HG03066 (cell line): ENCODE results near the gene MGLL.
A peak's percentile ranks its signal among the peaks of the same experiment; 100 is the strongest.

Experiments
- ATAC-seq: cut with Tn5 transposase; IDR thresholded peaks from one replicate; pipeline ENCODE4 v1.9.1; 2021; ENCODE audit warnings: low read depth; ENCODE audit not compliant: unreplicated experiment

MGLL gene

DNA sequence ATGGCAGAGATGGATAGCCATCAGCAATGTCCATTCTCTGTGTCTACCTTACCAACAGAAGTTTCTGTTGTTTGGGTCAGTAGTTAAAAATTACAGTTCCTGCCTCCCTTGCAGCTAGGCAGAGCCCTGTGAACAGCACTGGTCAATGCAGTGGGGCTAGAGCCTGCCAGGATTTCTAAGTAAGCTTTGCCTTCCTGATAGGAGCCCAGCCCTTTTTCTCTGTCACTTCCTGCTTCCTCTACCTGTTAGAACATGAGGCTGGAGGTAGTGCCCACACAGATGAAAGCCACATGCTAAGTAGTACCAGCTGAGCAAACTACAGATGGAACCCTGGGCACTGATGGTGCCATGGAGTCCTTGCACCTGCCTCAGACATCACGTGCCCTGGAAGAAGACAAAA, 45.0 kb downstream of the MGLL start:
- no peak for ATAC-seq

GRCh38 chr3:127776347-127776746, 46.0 kb downstream of the MGLL start:
- ATAC-seq = no peak

DNA sequence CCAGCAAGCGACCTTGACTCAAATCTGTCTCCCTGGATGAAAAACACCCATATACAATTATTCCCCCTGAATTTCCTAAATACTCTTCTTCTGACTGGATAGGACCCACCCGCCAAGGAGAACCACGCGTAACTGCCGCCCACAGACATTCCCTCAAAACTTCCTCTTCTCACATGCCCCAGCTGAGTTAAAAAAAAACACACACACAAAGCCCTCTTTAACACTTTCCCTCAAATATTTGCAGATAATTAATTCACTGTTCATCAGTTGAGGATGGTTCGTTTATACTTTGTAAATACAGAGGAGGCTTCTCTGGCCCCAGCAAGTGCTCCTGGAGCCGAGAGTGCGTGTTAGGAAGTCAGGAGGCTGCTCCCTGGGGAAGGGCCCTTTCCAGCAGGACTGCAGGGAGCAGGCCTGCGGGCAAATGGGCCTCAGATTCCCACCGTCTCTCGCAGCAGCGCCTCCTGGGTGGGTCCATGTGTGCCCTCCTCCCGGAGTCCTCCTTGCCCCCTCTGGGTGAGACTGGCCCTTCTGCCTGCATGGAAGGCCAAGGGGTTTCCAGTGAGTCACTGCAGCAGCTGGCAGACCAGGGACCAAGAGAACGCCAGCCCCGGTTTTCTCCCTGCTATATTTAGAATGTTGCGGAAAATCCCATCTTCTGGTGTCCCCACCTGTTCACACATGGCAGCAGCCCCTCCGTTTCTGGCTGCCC, 46.8 kb downstream of the MGLL start:
- no peak for ATAC-seq

- no peak for ATAC-seq
These were observed 47.7 kb downstream of the MGLL start for GRCh38 chr3:127774647-127775046.

DNA sequence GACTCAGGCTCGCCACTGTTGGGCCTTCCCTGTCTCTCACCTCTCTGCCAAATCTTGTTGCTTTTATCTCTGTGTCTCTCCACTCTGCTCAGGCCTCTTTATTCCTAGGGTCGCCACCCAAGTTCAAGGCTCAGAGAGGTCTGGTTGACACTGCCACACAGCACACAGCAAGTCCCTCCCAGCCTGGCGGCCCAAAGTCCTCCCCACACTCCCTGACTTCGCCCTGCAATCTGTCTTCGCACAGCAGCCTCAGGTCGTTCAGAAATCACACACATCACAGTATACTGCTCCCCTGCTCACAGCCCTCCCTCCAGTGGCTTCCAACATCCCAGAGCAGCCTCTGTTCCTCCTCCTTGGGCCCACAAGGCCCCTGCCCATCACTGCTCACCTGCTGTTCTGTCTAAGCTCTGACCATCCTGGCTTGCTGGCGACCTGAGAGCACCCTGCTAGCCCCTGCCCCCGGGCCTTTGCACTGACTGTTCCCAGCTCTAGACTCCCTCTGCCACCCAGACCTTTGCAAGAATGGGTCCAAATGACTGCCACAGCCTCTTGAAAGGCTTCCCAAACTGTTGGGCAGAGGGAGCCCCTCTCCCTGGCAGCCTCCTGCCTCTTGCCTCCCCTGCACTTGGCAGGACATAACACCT, 48.4 kb downstream of the MGLL start:
- ATAC-seq = no peak

DNA sequence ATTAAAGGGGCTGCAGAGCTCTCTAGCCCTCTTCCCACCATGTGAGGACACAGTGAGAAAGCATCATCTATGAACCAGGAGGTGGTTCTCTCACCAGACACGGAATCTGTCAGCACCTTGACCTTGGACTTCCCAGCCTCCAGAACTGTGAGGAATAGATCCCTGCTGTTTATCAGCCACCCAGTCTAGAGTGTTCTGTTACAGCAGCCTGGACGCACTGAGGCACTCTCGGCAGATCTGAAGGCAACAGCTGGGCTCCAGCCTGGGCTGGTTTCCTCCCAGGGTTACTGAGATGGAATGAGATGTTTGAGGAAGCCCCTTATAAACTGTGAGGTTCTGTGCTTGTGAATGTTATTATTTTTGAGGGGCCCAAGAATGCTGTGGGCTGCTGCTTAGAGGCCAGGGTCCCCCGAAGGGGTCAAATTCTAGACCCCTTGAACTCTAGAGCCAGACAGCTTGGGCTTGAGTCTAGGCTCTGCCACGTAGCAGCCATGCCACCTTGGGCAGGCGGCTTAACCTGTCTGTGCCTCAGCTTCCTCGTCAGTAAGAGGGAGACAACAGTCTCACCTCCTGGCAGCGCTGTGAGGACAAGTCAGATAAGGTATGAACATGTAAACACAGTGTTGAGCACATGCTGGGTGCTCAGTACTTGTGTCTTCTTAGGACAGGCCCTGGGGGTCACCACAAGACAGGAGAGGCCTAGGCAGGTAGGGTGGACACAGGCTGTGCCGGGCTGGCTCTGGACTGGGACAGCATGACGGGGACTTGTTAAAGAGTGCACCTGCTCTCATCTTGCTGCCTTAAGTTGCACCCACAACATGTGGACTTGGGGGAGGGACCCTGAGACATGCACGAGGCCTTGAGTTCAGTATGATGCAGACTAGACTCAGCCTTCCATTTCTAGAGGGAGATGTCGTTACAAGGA, 49.2 kb downstream of the MGLL start:
- ATAC-seq = no peak

DNA sequence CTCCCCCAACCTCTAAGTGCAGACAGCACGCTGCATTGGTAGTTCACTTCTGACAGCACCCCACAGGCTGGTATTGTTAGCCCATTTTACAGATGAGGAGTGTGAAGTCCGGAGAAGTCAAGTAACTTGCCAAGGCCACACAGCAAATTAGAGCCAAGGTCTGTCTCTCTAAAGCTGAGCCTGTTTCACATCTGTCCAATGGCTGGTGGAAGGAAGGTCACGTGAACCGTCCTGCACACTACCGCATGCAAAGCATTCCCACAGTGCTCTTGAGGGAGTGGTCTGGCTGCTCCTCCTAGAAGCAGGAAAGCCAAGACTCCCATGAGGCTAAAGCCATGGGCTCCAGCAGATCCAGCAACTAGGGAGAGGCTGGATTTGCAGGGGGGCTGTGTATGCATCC, 50.0 kb downstream of the MGLL start:
- no peak for ATAC-seq

DNA sequence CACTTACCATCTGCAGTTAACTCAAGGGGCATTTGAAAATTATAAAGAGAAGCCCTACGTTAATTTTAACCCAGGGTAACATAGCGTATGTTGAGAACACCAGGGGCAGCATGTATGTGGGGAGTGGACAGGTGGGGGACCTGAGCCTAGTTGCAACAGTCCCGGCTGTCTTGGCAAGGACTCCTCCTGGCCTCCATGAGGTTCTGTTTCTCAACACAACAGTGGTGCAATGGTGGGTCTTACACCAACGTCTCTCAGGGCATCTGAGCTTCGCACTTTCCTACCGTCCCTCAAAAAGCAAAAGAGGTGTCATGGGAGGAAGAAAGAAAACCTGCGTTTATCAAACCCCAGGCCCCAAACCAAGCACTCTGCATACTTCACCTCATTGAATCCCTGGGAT, 50.6 kb downstream of the MGLL start:
- ATAC-seq = no peak

GRCh38 chr3:127770671-127771355, 51.5 kb downstream of the MGLL start:
- ATAC-seq = no peak

DNA sequence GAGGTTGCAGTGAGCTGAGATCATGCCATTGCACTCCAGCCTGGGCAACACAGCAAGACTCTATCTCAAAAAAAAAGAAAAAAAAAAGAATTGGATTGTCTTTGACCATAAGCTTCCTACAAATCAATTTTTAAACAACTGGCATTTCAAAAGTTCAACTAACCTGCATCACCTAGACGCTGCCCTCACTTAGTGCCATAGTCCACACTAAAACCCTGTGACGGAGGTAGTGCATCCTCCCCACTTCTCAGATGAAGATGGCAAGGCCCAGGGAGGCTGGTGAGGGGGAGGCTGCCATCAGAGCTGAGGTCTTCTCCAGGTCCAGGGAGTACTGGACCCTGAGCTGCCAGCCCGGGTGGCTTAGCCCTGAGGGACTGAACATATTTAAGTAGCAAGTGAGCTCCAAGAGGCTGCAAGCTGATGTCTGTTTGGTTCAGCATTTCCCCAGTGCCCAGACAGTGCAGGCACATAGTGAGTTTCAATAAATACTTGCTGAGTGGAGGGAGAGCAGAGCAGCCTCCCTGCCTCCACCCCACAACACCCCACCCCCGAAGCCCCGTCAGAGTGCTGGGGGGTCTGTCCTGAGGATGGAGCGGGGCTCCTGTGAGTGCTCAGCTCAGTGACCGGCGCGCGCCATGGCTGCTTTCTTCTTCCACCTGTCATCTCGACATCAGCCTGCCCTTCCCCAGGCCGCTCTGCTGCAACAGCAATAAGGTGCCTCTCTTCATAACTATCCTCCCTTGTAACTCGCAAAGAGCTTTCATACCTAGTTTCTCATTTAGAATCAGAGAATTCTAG, 52.8 kb downstream of the MGLL start:
- no peak for ATAC-seq

DNA sequence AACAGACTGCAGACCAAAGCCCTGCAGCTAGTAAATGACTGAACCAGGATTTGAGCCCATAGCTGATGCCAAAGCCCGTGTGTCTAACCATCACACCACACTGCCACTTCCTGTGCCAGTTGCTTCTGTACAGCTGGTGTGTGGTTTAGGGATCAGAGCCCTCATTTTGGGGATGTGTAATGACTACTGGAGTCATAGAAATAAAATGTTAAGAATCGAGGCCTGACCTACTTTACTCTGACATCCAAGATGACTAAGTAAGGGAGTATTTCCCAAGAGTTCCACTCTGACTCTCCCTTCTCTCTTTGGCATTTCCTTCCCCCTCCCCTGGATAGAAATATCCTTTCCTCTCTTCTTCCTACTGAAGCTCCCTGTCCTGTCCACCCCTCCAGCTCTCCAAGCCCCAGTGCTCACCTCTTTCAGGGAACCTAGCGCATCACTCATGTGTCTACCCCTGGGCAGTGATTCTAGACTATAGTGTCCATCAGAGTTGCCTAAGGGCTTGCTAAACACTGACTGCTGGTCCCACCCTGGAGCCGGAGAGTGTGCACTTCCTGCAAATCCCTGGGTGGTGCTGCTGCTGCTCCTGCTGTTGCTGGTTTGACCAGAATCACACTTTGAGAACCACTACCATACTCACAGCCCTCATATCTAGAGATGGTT, 53.8 kb downstream of the MGLL start:
- no peak for ATAC-seq

DNA sequence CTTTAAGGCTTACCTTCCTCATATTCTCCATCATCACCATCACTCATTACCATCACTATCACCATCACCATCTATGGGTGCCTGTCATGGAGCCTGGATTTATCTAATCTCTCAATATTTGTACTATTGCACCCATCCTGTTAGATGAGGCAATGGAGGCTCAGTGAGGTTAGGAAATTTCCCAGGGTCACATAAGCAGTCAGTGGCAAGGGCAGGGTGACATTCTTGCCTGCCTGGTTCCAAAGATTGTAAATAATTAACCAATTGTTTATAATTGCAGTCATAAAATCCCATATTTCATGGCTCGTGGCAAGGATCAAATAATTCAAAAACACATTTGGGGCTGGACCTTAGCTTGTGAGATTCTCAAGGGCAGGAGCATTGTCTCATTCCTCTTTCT, 55.2 kb downstream of the MGLL start:
- no peak for ATAC-seq

DNA sequence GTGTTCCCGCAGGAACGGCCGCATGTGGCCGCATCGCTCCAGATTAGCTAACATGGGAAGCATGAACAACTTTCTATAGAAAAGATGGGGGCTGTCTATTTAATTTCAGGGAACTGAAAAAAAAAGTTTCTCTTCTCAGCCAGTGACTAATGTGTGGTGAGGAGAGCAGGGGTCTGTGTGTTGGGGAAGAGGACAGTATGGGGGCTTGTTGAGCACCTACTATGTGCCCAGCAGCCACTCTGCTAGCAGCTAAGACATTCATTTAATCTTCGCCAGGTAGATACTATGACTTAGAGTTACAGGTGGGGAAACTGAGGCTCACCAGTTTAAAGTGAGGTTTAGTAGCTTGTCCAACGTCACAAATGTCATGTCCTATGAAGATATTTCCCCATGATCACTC, 56.6 kb downstream of the MGLL start:
- no peak for ATAC-seq

GRCh38 chr3:127764841-127765362, 57.4 kb downstream of the MGLL start:
- no peak for ATAC-seq

DNA sequence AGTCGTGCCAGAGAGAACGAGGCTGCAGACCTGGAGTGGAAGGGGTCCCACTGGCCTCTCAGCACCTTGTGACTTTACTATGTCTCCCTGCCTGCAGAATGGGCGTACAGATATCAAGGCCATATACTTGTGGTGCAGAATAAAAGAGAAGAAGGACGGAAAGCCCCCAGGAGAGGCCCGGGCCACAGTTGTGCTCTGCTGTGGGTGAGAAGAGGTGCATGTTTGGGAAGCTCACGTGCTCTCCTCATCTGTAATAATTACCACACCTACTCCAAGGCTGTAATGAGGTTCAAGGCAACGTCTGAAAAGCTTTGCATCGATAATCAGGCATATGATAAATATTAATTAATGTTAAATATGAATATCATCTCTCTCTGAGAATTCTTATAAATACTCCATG, 58.0 kb downstream of the MGLL start:
- ATAC-seq = no peak

DNA sequence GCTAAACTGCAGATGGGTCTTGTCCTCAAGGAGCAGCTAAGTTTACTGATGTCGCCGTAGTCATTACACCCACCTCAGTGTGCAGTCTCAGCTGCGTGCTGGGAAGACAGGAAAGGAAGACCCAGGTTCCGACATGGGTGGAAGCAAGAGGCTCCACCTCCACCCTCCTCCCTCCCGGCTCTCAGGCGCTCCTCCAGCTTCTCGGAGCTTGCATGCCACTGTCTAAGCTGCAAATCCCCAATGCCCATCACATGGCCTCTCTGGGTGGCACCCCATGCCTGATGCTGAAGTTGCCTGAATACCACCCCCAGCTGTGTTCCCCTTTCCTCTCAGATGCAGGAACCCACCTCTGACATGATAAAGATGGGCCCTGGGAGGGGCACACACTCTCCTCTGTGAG, 58.5 kb downstream of the MGLL start:
- ATAC-seq = no peak

- no peak for ATAC-seq
These were observed 59.0 kb downstream of the MGLL start for GRCh38 chr3:127763337-127763736.

GRCh38 chr3:127762787-127763105, 59.6 kb downstream of the MGLL start:
- no peak for ATAC-seq

DNA sequence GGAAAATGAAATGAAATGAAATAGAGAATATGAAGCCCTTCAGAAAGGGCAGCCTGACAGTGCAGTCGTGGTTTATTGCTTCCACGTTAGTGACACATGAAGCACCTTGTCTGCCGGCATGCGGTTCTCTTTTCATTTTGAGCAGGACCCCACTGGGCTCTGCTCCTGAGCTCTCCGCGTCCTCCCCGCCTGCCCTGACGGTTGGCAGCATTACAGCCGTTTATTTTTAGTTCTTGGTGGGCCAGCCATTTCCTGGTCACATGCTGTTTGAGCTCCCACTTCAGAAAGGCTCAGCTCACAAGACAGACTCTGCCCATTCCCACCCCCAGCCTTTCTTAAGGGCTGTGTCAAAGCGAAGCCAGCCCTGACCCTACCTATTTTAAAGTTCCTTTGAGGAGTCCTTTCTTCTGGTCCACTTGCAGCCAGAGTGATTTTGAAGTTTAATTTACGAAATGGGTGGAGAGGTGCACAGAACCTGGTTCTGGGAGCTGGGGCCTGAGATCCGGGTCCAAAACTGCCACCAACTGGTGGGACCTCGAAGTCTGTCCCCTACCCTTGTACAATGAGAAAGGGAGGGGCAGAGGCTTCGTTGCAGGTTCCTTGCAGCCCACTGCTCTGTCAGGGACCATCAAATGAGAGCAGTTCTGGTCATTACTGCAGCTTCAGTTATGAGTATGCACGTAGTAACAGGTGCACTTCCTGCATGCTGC, 60.1 kb downstream of the MGLL start:
- ATAC-seq = peak; percentile 59
